ENCODE measurements around the gene ERLEC1.

- TF ChIP-seq POLR2A (IDR thresholded peaks at IDR 0.05) (no peak), CTCF (IDR thresholded peaks at IDR 0.05) (no peak), POLR2AphosphoS5 (IDR thresholded peaks at IDR 0.05) (no peak)
Observed at GRCh38 chr2:53780056-53780455, 6.8 kb upstream of the ERLEC1 start.

Measured in suprapubic skin (tissue), 4 donors.